GM12864 (cell line): ENCODE data around the gene HYLS1.
A peak's percentile ranks its signal among the peaks of the same experiment; 100 is the strongest.

ENCODE experiments used
- DNase-seq: peaks from one replicate; pipeline ENCODE4 v3.0.0-alpha.2; 2011; ENCODE audit warnings: low read depth
- H3K4me3 ChIP-seq: 2 replicates; pipeline ENCODE4 v1.5.1; 2011; ENCODE audit warnings: mild to moderate bottlenecking, low read depth, low read length, control low read depth
- TF ChIP-seq, protein P1 (sequence below): IDR thresholded peaks from 2 replicates; pipeline ENCODE4 v1.5.1; 2011; ENCODE audit warnings: low read depth, mild to moderate bottlenecking, moderate library complexity, low read length, control low read depth, inconsistent platforms; ENCODE audit errors: missing control alignments

HYLS1 gene

DNA sequence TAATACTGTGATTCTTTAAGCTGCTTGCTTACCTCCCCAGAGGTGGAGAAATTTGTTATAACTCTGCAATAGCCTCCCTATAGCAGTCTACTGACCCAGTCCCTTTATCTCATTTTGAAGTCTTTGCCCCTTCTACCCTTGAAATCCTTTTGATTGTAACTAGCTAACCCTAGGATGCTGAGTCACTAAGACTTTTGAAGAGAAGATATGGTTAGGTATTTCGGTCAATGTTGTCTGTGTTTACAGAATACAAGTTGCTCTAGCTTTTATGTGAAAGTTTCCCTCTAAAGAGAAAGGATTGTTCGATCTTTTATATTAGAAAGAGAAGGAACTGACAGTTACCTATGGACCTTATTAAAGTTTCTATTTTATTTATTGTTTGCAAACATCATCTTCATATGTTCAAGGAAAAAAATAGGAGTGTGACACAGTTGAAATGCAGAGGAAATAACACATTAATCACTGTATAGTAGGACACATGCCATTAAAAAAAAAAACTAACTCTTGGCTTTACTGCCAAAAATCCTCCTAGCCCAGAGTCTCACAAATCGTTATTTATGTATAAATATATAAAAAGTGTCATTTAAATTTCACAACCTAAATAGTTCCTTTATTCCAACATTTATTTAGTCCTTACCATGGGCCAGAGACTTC lies 3.1 kb downstream of the HYLS1 start:
- TF ChIP-seq, protein P1, sequence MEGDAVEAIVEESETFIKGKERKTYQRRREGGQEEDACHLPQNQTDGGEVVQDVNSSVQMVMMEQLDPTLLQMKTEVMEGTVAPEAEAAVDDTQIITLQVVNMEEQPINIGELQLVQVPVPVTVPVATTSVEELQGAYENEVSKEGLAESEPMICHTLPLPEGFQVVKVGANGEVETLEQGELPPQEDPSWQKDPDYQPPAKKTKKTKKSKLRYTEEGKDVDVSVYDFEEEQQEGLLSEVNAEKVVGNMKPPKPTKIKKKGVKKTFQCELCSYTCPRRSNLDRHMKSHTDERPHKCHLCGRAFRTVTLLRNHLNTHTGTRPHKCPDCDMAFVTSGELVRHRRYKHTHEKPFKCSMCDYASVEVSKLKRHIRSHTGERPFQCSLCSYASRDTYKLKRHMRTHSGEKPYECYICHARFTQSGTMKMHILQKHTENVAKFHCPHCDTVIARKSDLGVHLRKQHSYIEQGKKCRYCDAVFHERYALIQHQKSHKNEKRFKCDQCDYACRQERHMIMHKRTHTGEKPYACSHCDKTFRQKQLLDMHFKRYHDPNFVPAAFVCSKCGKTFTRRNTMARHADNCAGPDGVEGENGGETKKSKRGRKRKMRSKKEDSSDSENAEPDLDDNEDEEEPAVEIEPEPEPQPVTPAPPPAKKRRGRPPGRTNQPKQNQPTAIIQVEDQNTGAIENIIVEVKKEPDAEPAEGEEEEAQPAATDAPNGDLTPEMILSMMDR, result no peak
- H3K4me3 ChIP-seq, result no peak overlapping the region
- no peak for DNase-seq

DNA sequence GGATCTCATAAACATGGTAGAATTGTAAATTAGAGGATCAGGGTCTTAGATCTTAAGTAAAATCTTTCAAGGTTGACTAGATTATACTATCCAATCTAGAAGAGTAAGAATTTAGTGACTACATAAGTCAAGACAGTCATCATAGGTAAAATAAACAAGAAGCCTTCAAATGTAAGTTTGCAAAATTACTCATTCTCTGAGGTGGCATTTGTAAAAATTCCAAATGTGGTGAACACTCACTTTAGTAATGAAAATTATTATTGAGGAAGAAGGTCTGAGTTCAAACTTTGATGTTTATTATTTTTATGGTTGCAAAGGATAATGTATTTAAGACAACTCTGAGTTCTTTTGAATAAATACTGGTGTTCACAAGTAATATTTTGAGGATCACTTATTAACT lies 4.6 kb downstream of the HYLS1 start:
- TF ChIP-seq, protein P1, result no peak
- DNase-seq, result no peak
- no peak overlapping the region for H3K4me3 ChIP-seq

DNA sequence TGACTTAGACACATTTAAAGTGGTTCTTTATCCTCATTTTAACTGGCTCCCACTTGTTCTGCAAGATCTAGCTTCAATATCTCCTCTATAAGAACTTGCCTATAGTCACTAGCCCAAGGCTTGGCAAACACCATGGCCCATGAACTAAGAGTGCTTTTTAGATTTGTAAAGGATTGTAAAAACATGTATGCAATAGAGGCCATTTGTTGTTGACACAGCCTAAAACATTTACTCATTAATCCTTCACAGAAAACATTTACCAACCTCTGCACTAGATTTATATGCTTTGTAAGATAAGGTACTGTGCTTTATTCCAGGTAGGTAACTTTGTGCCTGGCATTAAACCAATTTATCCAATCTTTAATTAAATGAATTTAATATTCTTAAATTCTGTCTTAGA lies 5.5 kb downstream of the HYLS1 start:
- H3K4me3 ChIP-seq, result no peak overlapping the region
- DNase-seq, result no peak

DNA sequence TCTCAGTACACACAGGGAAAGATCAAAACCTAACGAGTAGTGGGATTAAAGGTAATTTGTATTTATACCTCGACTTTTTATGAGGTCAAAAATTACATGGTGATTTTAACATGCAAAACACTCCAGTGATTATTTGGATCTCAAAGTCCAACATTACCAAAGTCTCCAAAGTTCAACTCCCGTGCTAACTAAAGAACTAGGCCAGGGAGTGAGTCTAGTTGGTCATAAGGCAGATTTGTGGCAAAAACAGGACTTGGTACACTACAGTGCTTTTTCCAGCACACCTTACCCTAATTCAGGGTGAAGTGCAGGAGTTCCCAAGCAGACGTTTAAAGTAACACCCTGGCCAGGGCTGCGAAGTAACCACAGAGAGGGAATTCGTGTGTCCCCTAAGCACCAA lies 14.4 kb downstream of the HYLS1 start:
- TF ChIP-seq, protein P1, result no peak
- DNase-seq, result no peak
- H3K4me3 ChIP-seq, result no peak overlapping the region; the same call in 1 of the 2 replicates

More for the DNA sequence above, 5.5 kb downstream of the HYLS1 start:
- TF ChIP-seq, protein P1, result no peak

DNA sequence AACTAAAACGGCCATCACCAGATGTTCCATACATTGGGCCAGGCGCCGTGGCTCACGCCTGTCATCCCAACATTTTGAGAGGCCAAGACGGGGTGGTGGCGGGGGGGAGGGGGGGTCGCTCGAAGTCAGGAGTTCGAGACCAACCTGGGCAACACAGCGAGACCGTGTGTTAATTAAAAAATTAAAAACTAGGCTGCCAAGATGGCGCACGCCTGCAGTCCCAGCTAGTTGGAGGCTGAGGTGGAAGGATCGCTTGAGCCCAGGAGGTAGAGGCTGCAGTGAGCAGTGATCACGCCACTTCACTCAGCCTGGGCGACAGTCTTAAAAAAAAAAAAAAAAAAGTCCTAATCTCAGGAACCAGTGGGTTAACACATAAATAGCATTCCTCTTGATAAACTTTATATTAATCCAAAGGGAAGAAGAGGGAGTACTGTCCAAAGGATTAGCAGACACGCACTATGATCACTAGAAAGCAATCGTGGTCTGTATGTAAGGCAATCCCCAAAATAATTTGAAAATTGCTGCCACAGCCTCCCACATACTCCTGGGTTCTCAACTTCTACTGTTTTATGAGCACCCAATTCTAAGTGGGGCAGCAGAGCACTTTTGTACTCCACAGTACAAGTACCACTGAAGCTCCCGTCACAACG lies 14.9 kb downstream of the HYLS1 start:
- DNase-seq, result no peak
- TF ChIP-seq, protein P1, result no peak
- peak overlapping the region; percentile 70 for H3K4me3 ChIP-seq

DNA sequence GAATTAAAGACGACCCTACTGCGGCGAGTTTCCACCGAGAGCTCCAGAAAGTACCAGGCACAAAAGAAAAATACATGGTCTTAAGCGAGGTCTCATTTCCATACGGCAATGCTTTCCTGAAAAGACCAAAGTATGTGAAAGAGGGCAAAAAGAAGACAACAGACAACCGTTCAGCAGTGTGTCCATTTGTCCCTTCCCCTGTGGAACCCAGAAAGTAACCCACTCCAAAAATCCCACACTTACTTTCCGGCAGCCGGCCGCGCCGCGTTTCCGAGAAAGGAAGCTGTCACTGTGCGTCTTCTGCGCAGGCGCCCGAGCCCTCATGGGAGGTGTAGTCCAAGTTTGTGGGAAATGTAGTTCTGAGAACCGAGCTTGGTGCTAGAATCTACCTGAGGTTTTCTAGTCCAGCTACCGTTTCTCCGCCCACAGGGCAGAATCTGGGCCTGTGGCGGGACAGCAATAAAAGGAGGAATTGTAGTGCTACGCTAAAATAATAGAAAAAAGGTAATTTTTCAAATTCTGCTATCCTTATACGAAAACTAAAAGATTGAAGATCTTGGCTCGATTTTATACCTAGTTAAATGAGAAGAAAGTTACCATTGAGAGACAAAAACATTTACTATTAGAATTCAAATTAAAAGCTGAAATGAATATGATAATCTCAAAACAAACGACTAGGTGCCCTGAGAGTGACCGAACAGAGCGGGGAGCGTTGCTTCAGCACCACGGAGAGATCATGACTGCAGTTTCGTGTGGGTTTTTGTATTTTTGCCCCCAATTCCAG lies 15.7 kb downstream of the HYLS1 start, which contains the start of gene PUS3:
TSS of gene PUS3 (minus strand) at position 280 of the 784 bp plus-strand sequence. CDS start 6,922 bp downstream, outside the sequence.
- peak within 1 kb of the TSS; percentile 70 for H3K4me3 ChIP-seq
- TF ChIP-seq, protein P1, result no peak
- peak; percentile 54 for DNase-seq
